Effector memory CD4-positive, alpha-beta T cell (primary cell): ENCODE data around the gene TMEM131L.

Experiments used
- DNase-seq, 3 donors: peaks; one replicate each; pipeline ENCODE4 v3.0.0-alpha.2; 2020
- H3K27ac ChIP-seq: 2 replicates; pipeline ENCODE4 v1.7.0; 2013; ENCODE audit warnings: mild to moderate bottlenecking, low read length, moderate library complexity; ENCODE audit not compliant: insufficient read depth, poor library complexity, severe bottlenecking
- H3K27me3 ChIP-seq: replicated peaks from 2 replicates; pipeline ENCODE4 v1.7.0; 2013; ENCODE audit warnings: mild to moderate bottlenecking, low read length; ENCODE audit not compliant: insufficient read depth, control insufficient read depth, poor library complexity, severe bottlenecking
- H3K36me3 ChIP-seq: 2 replicates; pipeline ENCODE4 v1.7.0; 2013; ENCODE audit warnings: mild to moderate bottlenecking, low read length, moderate library complexity; ENCODE audit not compliant: control insufficient read depth, insufficient read depth
- H3K4me1 ChIP-seq: 2 replicates; pipeline ENCODE4 v1.7.0; 2013; ENCODE audit warnings: low read length, mild to moderate bottlenecking; ENCODE audit not compliant: control insufficient read depth, insufficient read depth, poor library complexity, severe bottlenecking
- H3K4me3 ChIP-seq: 2 replicates; pipeline ENCODE4 v1.7.0; 2013; ENCODE audit warnings: low read length, low read depth, mild to moderate bottlenecking; ENCODE audit not compliant: insufficient read depth, poor library complexity, severe bottlenecking
- H3K9me3 ChIP-seq: 2 replicates; pipeline ENCODE4 v1.7.0; 2013; ENCODE audit warnings: mild to moderate bottlenecking, low read length, moderate library complexity; ENCODE audit not compliant: control insufficient read depth

Gene TMEM131L

DNA sequence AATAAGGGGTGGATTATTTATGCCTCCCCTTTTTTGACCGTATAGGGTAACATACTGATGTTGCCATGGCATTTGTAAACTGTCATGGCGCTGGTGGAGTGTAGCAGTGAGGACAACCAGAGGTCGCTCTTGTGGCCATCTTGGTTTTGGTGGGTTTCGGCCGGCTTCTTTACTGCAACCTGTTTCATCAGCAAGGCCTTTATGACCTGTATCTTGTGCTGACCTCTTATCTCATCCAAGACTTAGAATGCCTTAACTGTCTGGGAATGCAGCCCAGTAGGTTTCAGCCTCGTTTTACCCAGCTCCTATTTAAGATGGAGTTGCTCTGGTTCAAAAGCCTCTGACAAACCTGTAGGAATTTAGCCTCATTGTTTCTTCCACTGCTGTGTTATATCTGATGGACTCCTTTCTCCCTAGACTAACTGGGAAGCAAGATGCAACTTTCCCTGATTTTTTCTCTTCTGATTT lies 71.4 kb downstream of the TMEM131L start:
- Histone ChIP-seq H3K27me3 (no peaks in the 10 kb centered on the region), H3K4me3 (no peak overlapping the region), H3K36me3 (no peaks in the 10 kb centered on the region), H3K9me3 (no peaks in the 10 kb centered on the region), H3K27ac (no peak overlapping the region), H3K4me1 (peaks cover 39% of the 10 kb centered on the region)
- DNase-seq: no peak

DNA sequence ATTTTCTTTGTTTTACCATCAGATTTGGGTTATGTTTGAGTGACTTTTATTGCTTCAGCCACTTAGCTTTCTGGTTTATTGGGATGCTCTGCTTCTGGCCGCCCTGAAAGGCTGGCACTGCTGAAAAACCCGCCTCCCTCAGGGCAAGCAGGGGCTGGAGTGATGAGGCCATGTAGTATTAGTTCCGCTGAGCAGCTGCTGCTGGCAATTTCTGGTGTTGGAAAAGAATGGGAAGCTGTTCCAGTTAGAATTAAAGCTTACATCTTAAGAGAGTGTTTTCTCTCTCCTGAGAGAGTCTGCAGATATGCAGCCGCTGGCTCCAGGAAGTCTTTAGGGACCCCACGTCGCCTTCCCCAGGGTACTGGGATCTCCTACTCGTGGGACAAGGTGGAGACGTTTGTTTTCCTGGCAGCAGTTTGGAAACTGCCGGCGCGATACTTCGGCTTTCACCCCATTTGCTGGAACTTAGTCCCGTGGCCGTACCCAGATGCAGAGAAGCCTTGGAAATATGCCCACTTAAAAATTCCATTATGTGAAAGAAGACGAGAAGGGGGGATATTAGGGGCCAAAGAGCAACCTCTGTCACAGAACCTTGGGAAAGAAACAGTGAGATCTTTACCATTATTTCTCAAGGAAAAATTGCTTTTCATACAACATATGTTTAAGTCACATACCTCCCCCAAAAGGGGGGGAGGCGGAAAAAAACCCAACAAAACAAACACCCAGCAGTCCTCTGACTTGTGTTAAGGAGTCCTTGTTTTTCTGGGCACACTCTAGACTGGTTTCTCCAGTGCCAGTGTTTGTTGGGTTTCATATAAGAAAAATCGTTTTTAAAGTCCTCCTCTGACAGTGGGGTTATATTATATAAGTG lies 72.6 kb downstream of the TMEM131L start:
- Histone ChIP-seq H3K9me3 (no peaks in the 10 kb centered on the region), H3K36me3 (no peaks in the 10 kb centered on the region), H3K27ac (no peak overlapping the region), H3K4me3 (no peak overlapping the region), H3K4me1 (peaks cover 46% of the 10 kb centered on the region), H3K27me3 (no peaks in the 10 kb centered on the region)
- DNase-seq: no peak

DNA sequence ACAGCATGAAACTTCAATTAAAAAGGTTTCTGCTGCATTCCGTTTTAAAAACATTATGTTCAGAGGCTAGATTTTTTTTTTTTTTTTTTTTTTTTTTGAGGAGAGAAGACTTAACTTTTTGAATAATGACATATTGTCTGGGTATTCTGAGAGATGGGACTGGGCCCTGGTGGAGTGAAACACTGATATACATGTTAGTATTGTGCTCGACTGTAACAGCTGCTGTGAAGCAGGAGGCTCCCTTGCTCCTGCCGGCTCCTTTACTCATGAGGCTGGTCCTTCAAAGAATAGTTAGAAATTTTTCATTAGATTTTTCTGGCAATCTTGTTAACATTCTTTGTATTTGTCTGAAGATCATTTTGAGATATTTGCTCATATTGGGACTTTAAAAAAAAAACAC lies 73.3 kb downstream of the TMEM131L start:
- H3K4me3 ChIP-seq: no peak overlapping the region
- no peaks in the 10 kb centered on the region for H3K27me3 ChIP-seq
- no peaks in the 10 kb centered on the region for H3K36me3 ChIP-seq
- H3K4me1 ChIP-seq: peaks cover 47% of the 10 kb centered on the region
- no peak overlapping the region for H3K27ac ChIP-seq
- no peaks in the 10 kb centered on the region for H3K9me3 ChIP-seq
- DNase-seq: no peak

DNA sequence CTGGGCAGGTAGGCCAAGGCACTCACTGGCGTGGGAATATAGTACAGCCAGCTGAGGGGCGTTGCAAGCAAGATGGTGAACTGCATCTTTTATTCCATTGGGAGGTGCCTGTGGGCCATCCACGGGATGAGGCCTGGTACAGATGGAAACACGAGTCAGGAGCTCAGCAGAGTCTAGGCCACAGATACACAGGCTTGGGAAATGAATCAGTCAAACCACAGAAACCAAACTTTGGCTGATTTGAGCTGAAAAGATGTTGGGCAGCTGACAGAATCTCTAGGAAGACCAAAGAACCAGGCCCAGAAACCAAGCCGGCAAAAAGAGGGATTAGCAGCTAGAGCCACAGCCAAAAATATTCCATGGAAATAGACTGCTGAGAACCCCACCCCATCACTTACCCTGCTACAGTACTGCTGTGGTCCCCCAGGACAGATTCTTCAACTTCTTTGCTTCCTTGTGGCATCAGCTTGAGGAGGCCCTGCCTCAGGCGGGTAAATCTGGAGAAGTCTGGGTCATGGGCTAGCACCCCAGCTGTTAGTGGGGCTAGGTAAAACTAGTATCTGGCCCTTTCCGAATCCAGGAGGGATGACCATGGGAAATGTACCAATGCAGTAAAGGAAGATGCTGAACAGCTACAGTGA lies 75.4 kb downstream of the TMEM131L start:
- Histone ChIP-seq H3K4me1 (peaks cover 35% of the 10 kb centered on the region), H3K27ac (peak overlapping the region; percentile 13)

DNA sequence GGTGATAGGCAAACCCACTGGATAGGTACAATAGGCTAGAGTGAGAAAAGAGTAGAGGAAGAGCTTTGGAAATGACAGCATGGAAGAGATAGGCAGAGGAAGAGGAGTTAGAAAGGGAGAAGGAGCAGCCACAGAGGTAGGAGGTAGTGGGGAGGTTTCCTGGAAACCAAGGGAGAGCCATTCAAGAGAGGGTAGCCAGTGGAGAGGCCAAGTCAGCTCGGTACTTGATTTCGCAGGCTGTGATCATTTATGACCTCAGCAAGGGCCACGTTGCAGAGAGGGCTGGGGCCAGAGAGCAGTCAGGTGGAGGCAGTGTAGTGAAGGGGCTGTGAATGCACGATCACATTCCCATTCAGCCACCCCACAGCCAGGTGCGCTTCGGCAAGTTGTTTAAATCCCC lies 76.0 kb downstream of the TMEM131L start:
- peaks cover 35% of the 10 kb centered on the region for H3K4me1 ChIP-seq
- no peak for DNase-seq
- no peaks in the 10 kb centered on the region for H3K9me3 ChIP-seq
- H3K27ac ChIP-seq: peak overlapping the region; percentile 13
- no peaks in the 10 kb centered on the region for H3K27me3 ChIP-seq
- no peak overlapping the region for H3K4me3 ChIP-seq
- H3K36me3 ChIP-seq: no peaks in the 10 kb centered on the region

More for the DNA sequence above, 75.4 kb downstream of the TMEM131L start:
- no peaks in the 10 kb centered on the region for H3K9me3 ChIP-seq
- no peak for DNase-seq
- H3K27me3 ChIP-seq: no peaks in the 10 kb centered on the region
- no peaks in the 10 kb centered on the region for H3K36me3 ChIP-seq
- no peak overlapping the region for H3K4me3 ChIP-seq

DNA sequence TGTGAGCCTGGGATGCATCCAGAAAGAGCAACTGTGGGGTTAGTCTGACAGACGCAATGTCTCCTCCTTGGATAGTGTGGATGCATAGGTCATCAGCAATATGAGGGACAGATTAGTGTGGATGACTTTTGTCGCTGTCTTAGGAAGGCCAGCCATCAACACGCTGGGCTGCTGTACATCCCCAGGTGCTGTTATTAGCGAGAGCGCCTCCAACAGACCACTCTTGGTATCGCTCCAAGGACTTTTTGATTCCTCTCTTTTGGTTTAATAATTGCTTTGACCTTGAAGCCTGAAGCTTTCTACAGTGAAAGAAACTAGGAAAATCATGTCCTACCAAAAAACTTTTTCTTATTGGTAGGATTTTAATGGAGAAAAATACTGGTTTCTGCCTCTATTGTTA lies 76.7 kb downstream of the TMEM131L start:
- Histone ChIP-seq H3K4me1 (peaks cover 35% of the 10 kb centered on the region), H3K27me3 (no peaks in the 10 kb centered on the region), H3K36me3 (no peaks in the 10 kb centered on the region), H3K4me3 (no peak overlapping the region), H3K27ac (no peak overlapping the region), H3K9me3 (no peaks in the 10 kb centered on the region)
- DNase-seq: no peak

DNA sequence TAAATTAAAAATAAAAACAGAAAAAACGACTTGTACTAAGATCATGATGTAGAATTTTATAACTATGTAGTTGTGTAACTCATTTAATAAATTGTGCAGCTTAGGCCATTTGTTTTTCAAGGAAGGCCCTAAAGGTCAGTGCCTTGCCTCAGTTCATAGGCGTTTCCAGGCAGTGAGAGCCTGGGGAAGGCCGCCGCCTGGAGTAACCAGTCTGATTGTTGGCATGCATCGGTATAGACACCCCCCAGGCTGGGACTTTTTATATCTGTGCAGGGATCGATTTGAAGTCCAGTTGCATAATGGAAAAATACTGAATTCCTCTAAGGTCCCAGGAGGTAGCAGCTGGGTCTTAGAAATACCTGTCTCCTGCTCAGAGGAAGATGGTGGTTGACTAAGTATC lies 77.2 kb downstream of the TMEM131L start:
- Histone ChIP-seq H3K4me3 (no peak overlapping the region), H3K27ac (no peak overlapping the region), H3K36me3 (no peaks in the 10 kb centered on the region), H3K4me1 (peaks cover 31% of the 10 kb centered on the region), H3K9me3 (no peaks in the 10 kb centered on the region), H3K27me3 (no peaks in the 10 kb centered on the region)
- no peak for DNase-seq

DNA sequence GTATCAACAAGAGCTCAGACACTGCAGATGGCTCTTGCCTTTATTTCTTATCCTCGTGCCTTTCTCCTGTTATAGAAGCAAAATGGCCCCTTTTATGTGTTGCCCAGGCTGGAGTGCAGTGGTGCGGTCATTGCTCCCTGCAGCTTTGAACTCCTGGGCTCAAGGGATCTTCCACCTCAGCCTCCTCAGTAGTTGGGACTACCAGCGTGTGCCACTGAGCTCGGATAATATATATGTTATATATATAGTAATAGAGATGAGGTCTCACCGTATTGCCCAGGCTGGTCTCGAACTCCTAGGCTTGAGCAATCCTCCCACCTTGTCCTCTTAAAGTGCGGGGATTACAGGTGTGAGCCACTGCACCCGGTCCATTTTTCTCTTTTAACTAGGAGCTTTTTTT lies 79.7 kb downstream of the TMEM131L start:
- Histone ChIP-seq H3K36me3 (peaks cover 2% of the 10 kb centered on the region), H3K9me3 (no peaks in the 10 kb centered on the region), H3K4me3 (no peak overlapping the region), H3K4me1 (peaks cover 35% of the 10 kb centered on the region), H3K27me3 (no peaks in the 10 kb centered on the region), H3K27ac (no peak overlapping the region)
- no peak for DNase-seq

DNA sequence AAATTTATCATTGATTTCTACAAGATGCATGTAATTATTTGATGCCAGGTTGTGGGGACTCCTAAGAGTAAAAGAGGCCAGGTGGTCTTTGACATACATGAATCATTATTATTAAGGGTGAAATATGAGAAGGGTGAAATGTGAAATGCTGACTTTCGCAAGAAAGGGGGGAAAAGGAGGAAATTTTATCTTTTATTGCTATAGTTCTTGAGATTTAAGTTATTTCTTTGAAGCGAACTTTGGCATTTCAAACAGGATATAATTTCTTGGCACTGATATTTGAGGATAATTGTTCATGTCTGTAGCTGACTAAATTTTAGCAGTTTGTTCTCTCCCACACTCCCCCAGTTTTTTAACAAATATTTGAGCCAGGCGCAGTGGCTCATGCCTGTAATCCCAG lies 80.1 kb downstream of the TMEM131L start:
- Histone ChIP-seq H3K36me3 (peaks cover 3% of the 10 kb centered on the region), H3K27me3 (no peaks in the 10 kb centered on the region), H3K27ac (no peak overlapping the region), H3K4me1 (peaks cover 33% of the 10 kb centered on the region), H3K4me3 (no peak overlapping the region), H3K9me3 (no peaks in the 10 kb centered on the region)
- DNase-seq: no peak

DNA sequence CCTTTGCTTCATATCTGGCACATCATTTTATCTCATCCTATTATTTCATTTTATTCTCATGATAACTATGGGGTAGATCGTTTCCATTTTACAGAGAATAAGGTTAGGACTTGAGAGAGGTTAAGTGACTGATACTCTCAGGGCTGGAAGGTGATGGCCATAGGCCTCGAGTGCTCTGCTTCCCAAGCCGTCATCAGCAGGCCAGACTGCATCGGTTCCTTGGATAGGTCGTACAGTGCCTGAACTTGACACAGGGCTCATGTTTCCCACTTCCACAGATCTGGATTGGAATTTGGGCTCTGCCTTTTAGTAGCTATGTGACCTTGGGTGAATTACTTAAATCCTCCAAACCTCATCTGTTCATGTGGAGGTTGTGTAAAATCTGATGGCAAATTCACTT lies 81.4 kb downstream of the TMEM131L start:
- Histone ChIP-seq H3K4me3 (no peak overlapping the region), H3K4me1 (peaks cover 20% of the 10 kb centered on the region), H3K36me3 (peaks cover 9% of the 10 kb centered on the region), H3K9me3 (no peaks in the 10 kb centered on the region), H3K27ac (no peak overlapping the region), H3K27me3 (no peaks in the 10 kb centered on the region)
- DNase-seq: no peak
